Calu3 (cell line): ENCODE data around the gene RABGEF1. TPM values are rescaled to one million over a fixed set of nuclear protein-coding genes. Genes with fewer than 3 reads are reported as not detected.
"Not testable (repeated sequence)": the region's sequence is repeated elsewhere in the genome, so short reads cannot be mapped to it uniquely, and the experiment has no call there.

Experiments
- BruUV-seq: library from RNA; stranded (reverse); fragments of 400-500 nt; replicated peaks from 2 replicates; lab custom pipeline; 2021; lab: Mats Ljungman, UMichigan
- CTCF ChIA-PET: fragments of 300-600 bp; sonication (Branson Sonifier 250); formaldehyde crosslinking; loops from one replicate; lab custom pipeline; 2022; ENCODE audit warnings: antibody characterized with exemption; lab: Charles Lee
- DNase-seq: peaks from one replicate; pipeline ENCODE4 v3.0.0; 2022
- H3K27ac Mint-ChIP-seq: one replicate; pipeline ENCODE4 v1.8.0; 2022; ENCODE audit warnings: mixed read lengths; ENCODE audit not compliant: unreplicated experiment
- H3K27me3 Mint-ChIP-seq: one replicate; pipeline ENCODE4 v1.8.0; 2022; ENCODE audit warnings: mixed read lengths; ENCODE audit not compliant: unreplicated experiment
- H3K36me3 Mint-ChIP-seq: one replicate; pipeline ENCODE4 v1.8.0; 2022; ENCODE audit warnings: mild to moderate bottlenecking, moderate library complexity, mixed read lengths; ENCODE audit not compliant: insufficient read depth, unreplicated experiment
- H3K4me1 Mint-ChIP-seq: one replicate; pipeline ENCODE4 v1.8.0; 2022; ENCODE audit warnings: mild to moderate bottlenecking, low read depth, mixed read lengths; ENCODE audit not compliant: unreplicated experiment
- H3K4me3 Mint-ChIP-seq: one replicate; pipeline ENCODE4 v1.8.0; 2022; ENCODE audit warnings: mild to moderate bottlenecking, low read depth, moderate library complexity, mixed read lengths; ENCODE audit not compliant: unreplicated experiment
- H3K9me3 Mint-ChIP-seq: one replicate; pipeline ENCODE4 v1.8.0; 2022; ENCODE audit warnings: low read depth, mixed read lengths; ENCODE audit not compliant: unreplicated experiment
- CTCF ChIP-seq: fragments of 200-600 bp; IDR thresholded peaks from one replicate; pipeline ENCODE4 v1.8.0; 2022; ENCODE audit warnings: antibody characterized with exemption; ENCODE audit not compliant: unreplicated experiment
- intact Hi-C: fragments of 100-400 bp; cut with micrococcal nuclease; formaldehyde crosslinking; loops from one replicate; pipeline ENCODE4 v1.10.0; 2022; ENCODE audit not compliant: unreplicated experiment
- total RNA-seq: library from RNA; stranded (reverse); gene quantifications from 2 replicates; pipeline ENCODE4 v1.2.3, GENCODE V29; 2022

The RABGEF1 gene
- total RNA-seq, 1 experiment from 2014 or later: 12.2 TPM

GRCh38 chr7:66824041-66824440 is 83.5 kb downstream of the RABGEF1 start:
- H3K36me3 Mint-ChIP-seq: no peaks in the 10 kb centered on the region
- intact Hi-C loops: no loop called here
- TF ChIP-seq CTCF: no peak
- no peaks in the 10 kb centered on the region for H3K4me1 Mint-ChIP-seq
- H3K27me3 Mint-ChIP-seq: no peaks in the 10 kb centered on the region
- no peak overlapping the region for H3K27ac Mint-ChIP-seq
- H3K4me3 Mint-ChIP-seq: no peak overlapping the region
- no TSS peak for BruUV-seq
- CTCF ChIA-PET: no interaction called here
- no peaks in the 10 kb centered on the region for H3K9me3 Mint-ChIP-seq
- no peak for DNase-seq

- H3K27ac Mint-ChIP-seq, H3K27me3 Mint-ChIP-seq, H3K4me3 Mint-ChIP-seq, H3K4me1 Mint-ChIP-seq, intact Hi-C loops, BruUV-seq, H3K36me3 Mint-ChIP-seq, H3K9me3 Mint-ChIP-seq: not testable (repeated sequence)
- DNase-seq: peak; percentile 20
- CTCF ChIA-PET: interaction anchor here (0.7 kb wide), 1 partner anchor 447 kb away, joined by 11 read pairs; no protein-coding TSS in a partner anchor
Observed at GRCh38 chr7:66825538-66825937, 85.0 kb downstream of the RABGEF1 start.

GRCh38 chr7:66826649-66827048 is 86.1 kb downstream of the RABGEF1 start:
- Mint-ChIP-seq H3K27me3 (no peaks in the 10 kb centered on the region), H3K36me3 (no peaks in the 10 kb centered on the region), H3K9me3 (no peaks in the 10 kb centered on the region), H3K27ac (no peak overlapping the region), H3K4me1 (no peaks in the 10 kb centered on the region), H3K4me3 (no peak overlapping the region)
- intact Hi-C loops: no loop called here
- CTCF ChIA-PET: interaction anchor here (0.5 to 0.6 kb wide), 2 partner anchors 17 to 48 kb away, joined by 3 to 5 read pairs; no protein-coding TSS in a partner anchor
- BruUV-seq: no TSS peak
- no peak for TF ChIP-seq CTCF
- DNase-seq: no peak

GRCh38 chr7:66830976-66831375 is 90.4 kb downstream of the RABGEF1 start:
- DNase-seq, H3K4me3 Mint-ChIP-seq, H3K27ac Mint-ChIP-seq, intact Hi-C loops, H3K9me3 Mint-ChIP-seq, H3K27me3 Mint-ChIP-seq, CTCF ChIA-PET, BruUV-seq, H3K4me1 Mint-ChIP-seq, H3K36me3 Mint-ChIP-seq: not testable (repeated sequence)

- Mint-ChIP-seq H3K9me3 (no peaks in the 10 kb centered on the region), H3K27me3 (no peaks in the 10 kb centered on the region), H3K27ac (no peak overlapping the region), H3K36me3 (no peaks in the 10 kb centered on the region), H3K4me3 (no peak overlapping the region), H3K4me1 (no peaks in the 10 kb centered on the region)
- no peak for DNase-seq
- BruUV-seq: no TSS peak
- intact Hi-C loops: no loop called here
- CTCF ChIA-PET: no interaction called here
- TF ChIP-seq CTCF: no peak
Observed at GRCh38 chr7:66832531-66833351, 92.2 kb downstream of the RABGEF1 start.
